Measurements from ENCODE around the gene ST6GALNAC2.
A peak's percentile ranks its signal among the peaks of the same experiment; 100 is the strongest.

The ST6GALNAC2 gene

GRCh38 chr17:76553178-76553908, 32.3 kb downstream of the ST6GALNAC2 start:
- DNase-seq (ENCODE audit: low spot score): no peak

GRCh38 chr17:76551685-76552084, 34.0 kb downstream of the ST6GALNAC2 start:
- no peak for DNase-seq (ENCODE audit: low spot score)

- no peak for DNase-seq (ENCODE audit: low spot score)
Observed at GRCh38 chr17:76550712-76551615, 34.7 kb downstream of the ST6GALNAC2 start.

- no peak for DNase-seq (ENCODE audit: low spot score)
Observed at GRCh38 chr17:76549539-76549938, 36.1 kb downstream of the ST6GALNAC2 start.

GRCh38 chr17:76549215-76549518, 36.5 kb downstream of the ST6GALNAC2 start:
- DNase-seq (ENCODE audit: low spot score): no peak

- no peak for DNase-seq (ENCODE audit: low spot score)
Observed at GRCh38 chr17:76548378-76549214, 37.1 kb downstream of the ST6GALNAC2 start.

- no peak for DNase-seq (ENCODE audit: low spot score)
Observed at GRCh38 chr17:76547642-76548202, 37.9 kb downstream of the ST6GALNAC2 start.

GRCh38 chr17:76547183-76547641, 38.4 kb downstream of the ST6GALNAC2 start:
- DNase-seq (ENCODE audit: low spot score): peak; percentile 68

GRCh38 chr17:76546556-76547182, 39.0 kb downstream of the ST6GALNAC2 start:
- DNase-seq (ENCODE audit: low spot score): peak; percentile 71

GRCh38 chr17:76545918-76546555, 39.6 kb downstream of the ST6GALNAC2 start:
- DNase-seq (ENCODE audit: low spot score): no peak

GRCh38 chr17:76544546-76545365, 40.9 kb downstream of the ST6GALNAC2 start:
- no peak for DNase-seq (ENCODE audit: low spot score)

- no peak for DNase-seq (ENCODE audit: low spot score)
Observed at GRCh38 chr17:76543826-76544545, 41.7 kb downstream of the ST6GALNAC2 start.

GRCh38 chr17:76543482-76543825, 42.2 kb downstream of the ST6GALNAC2 start:
- no peak for DNase-seq (ENCODE audit: low spot score)

GRCh38 chr17:76542984-76543383, 42.7 kb downstream of the ST6GALNAC2 start:
- DNase-seq (ENCODE audit: low spot score): no peak

- no peak for DNase-seq (ENCODE audit: low spot score)
Observed at GRCh38 chr17:76542566-76542971, 43.1 kb downstream of the ST6GALNAC2 start.

- DNase-seq (ENCODE audit: low spot score): no peak
Observed at GRCh38 chr17:76541739-76542454, 43.8 kb downstream of the ST6GALNAC2 start.

GRCh38 chr17:76540381-76541300, 45.0 kb downstream of the ST6GALNAC2 start:
- DNase-seq (ENCODE audit: low spot score): peak; percentile 99
